PC-3 (cell line): ENCODE results near the gene DNAH3. TPM values are rescaled to one million over a fixed set of nuclear protein-coding genes. Genes with fewer than 3 reads are reported as not detected.

Source experiments
- ATAC-seq: fragments of 200-7000 bp; cut with Tn5 transposase; 2 replicates; pipeline ENCODE4 v1.9.1; 2020; ENCODE audit warnings: mild to moderate bottlenecking, moderate library complexity
- BruUV-seq: library from RNA; stranded (reverse); fragments of 400-500 nt; replicated peaks from 2 replicates; lab custom pipeline; 2021; lab: Mats Ljungman, UMichigan
- CTCF ChIA-PET: fragments of 300-600 bp; sonication (Branson Sonifier 250); formaldehyde crosslinking; loops from one replicate; lab custom pipeline; 2022; ENCODE audit warnings: antibody characterized with exemption; lab: Charles Lee
- POLR2A ChIA-PET: fragments of 300-600 bp; sonication (Branson Sonifier 250); formaldehyde crosslinking; loops from one replicate; lab custom pipeline; 2022; ENCODE audit warnings: antibody characterized with exemption; ENCODE audit not compliant: unreplicated experiment; lab: Charles Lee
- DNase-seq: peaks from one replicate; pipeline ENCODE4 v3.0.0-alpha.2; 2015
- H2AFZ ChIP-seq: fragments of 300-600 bp; sonication (generic); 2 replicates; pipeline ENCODE4 v1.6.0; 2016; ENCODE audit warnings: antibody characterized with exemption, low read length
- H3F3A ChIP-seq: fragments of 300-600 bp; sonication (generic); one replicate; pipeline ENCODE4 v1.6.0; 2017; ENCODE audit warnings: antibody characterized with exemption, low read length, control low read depth, mild to moderate bottlenecking; ENCODE audit not compliant: unreplicated experiment
- H3K27ac ChIP-seq: fragments of 300-600 bp; sonication (generic); 2 replicates; pipeline ENCODE4 v1.5.1; 2016; ENCODE audit warnings: mild to moderate bottlenecking, low read length
- H3K27me3 ChIP-seq: fragments of 300-600 bp; sonication (generic); 2 replicates; pipeline ENCODE4 v1.6.1; 2016; ENCODE audit warnings: low read length, mixed read lengths
- H3K36me3 ChIP-seq: fragments of 300-600 bp; sonication (generic); 2 replicates; pipeline ENCODE4 v1.6.1; 2016; ENCODE audit warnings: low read depth, mixed run types, low read length, mixed read lengths
- H3K4me1 ChIP-seq: fragments of 300-600 bp; sonication (generic); 2 replicates; pipeline ENCODE4 v1.5.1; 2016; ENCODE audit warnings: low read length; ENCODE audit not compliant: insufficient read depth
- H3K4me2 ChIP-seq: fragments of 300-600 bp; sonication (generic); 2 replicates; pipeline ENCODE4 v1.6.0; 2016; ENCODE audit warnings: low read length
- H3K4me3 ChIP-seq: fragments of 300-600 bp; sonication (generic); 2 replicates; pipeline ENCODE4 v1.5.1; 2016; ENCODE audit warnings: mild to moderate bottlenecking, low read length, mixed read lengths
- H3K79me2 ChIP-seq: fragments of 300-600 bp; sonication (generic); 2 replicates; pipeline ENCODE4 v1.6.1; 2017; ENCODE audit warnings: low read length, mixed read lengths
- H3K9ac ChIP-seq: fragments of 300-600 bp; sonication (generic); 2 replicates; pipeline ENCODE4 v1.6.0; 2016; ENCODE audit warnings: mild to moderate bottlenecking, low read length
- H3K9me2 ChIP-seq: fragments of 300-600 bp; sonication (generic); replicated peaks from 2 replicates; pipeline ENCODE4 v1.6.1; 2016; ENCODE audit warnings: mixed run types, low read length, mixed read lengths
- H3K9me3 ChIP-seq: fragments of 300-600 bp; sonication (generic); 2 replicates; pipeline ENCODE4 v1.6.1; 2016; ENCODE audit warnings: low read length, mixed read lengths
- H4K20me1 ChIP-seq: fragments of 300-600 bp; sonication (generic); 2 replicates; pipeline ENCODE4 v1.6.1; 2016; ENCODE audit warnings: low read length, mixed read lengths
- EZH2 ChIP-seq: fragments of 300-600 bp; sonication (generic); IDR thresholded peaks from one replicate; pipeline ENCODE4 v1.6.1; 2017; ENCODE audit warnings: antibody characterized with exemption, mild to moderate bottlenecking, low read length; ENCODE audit not compliant: unreplicated experiment
- EZH2phosphoT487 ChIP-seq: fragments of 300-600 bp; sonication (generic); IDR thresholded peaks from 2 replicates; pipeline ENCODE4 v1.6.1; 2018; ENCODE audit warnings: mild to moderate bottlenecking, antibody characterized with exemption, low read length, borderline replicate concordance
- intact Hi-C: fragments of 100-400 bp; cut with micrococcal nuclease; formaldehyde crosslinking; loops from 2 replicates; pipeline ENCODE4 v1.9.0; 2023
- total RNA-seq: library from RNA; depleted of rRNA; stranded (reverse); fragments of >200 nt; gene quantifications from 2 replicates; pipeline ENCODE4 v1.2.3, GENCODE V29; 2014
- TF ChIP-seq, protein P1 (sequence below): fragments of 300-600 bp; sonication (generic); conservative IDR thresholded peaks from 2 replicates; pipeline ENCODE4 v1.5.1; 2017; ENCODE audit warnings: antibody characterized with exemption, low read depth, mild to moderate bottlenecking, low read length

Gene DNAH3
- total RNA-seq, 1 experiment from 2014 or later, result 0.11 TPM

DNA sequence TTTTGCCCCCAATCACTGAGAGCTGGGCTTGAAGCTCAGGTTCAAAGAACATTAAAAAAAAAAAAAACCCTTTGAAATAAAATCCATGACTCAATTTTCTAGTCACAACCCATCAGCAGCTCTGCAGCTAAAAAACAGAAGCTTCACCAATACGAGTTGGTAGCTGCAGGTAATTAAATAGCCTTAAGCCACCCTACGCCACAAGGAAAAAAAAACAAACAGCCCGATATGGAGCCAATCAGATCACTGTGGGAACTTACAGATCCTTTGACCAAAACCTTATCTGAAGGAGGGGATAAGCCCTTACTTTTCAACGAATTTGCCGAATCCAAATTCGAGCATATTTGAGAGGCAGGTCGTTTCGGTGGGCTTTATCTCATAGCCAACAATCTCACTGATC, 69.3 kb downstream of the DNAH3 start:
- TF ChIP-seq EZH2, result no peak
- TF ChIP-seq, protein P1, sequence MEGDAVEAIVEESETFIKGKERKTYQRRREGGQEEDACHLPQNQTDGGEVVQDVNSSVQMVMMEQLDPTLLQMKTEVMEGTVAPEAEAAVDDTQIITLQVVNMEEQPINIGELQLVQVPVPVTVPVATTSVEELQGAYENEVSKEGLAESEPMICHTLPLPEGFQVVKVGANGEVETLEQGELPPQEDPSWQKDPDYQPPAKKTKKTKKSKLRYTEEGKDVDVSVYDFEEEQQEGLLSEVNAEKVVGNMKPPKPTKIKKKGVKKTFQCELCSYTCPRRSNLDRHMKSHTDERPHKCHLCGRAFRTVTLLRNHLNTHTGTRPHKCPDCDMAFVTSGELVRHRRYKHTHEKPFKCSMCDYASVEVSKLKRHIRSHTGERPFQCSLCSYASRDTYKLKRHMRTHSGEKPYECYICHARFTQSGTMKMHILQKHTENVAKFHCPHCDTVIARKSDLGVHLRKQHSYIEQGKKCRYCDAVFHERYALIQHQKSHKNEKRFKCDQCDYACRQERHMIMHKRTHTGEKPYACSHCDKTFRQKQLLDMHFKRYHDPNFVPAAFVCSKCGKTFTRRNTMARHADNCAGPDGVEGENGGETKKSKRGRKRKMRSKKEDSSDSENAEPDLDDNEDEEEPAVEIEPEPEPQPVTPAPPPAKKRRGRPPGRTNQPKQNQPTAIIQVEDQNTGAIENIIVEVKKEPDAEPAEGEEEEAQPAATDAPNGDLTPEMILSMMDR, result no peak
- BruUV-seq, result no TSS peak

DNA sequence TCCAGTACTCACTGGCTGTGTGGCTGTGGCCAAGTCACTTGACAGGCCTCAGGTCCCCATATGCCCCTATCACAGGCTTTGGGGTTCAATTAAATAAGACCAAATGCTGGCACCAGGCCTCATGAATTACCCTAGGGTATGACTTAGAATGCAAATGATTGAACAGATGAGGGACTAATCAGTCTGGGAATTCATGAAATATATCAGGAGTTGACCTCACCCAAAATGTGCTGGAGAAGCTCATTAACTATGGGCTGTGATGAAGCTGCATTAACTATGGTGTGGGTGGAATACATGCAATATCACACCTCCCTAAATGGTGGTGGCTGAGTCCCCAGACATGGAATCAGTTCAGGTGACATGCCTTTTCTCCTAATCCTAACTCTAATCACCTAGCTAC, 72.1 kb downstream of the DNAH3 start:
- H2AFZ ChIP-seq, result no peak overlapping the region
- no TSS peak for BruUV-seq
- H3K79me2 ChIP-seq, result no peaks in the 10 kb centered on the region
- H3K27me3 ChIP-seq, result no peaks in the 10 kb centered on the region
- no peaks in the 10 kb centered on the region for H4K20me1 ChIP-seq
- H3K4me3 ChIP-seq, result no peak overlapping the region
- no peak overlapping the region for H3K4me2 ChIP-seq
- no peak overlapping the region for H3K27ac ChIP-seq
- no peaks in the 10 kb centered on the region for H3K9me3 ChIP-seq
- no peaks in the 10 kb centered on the region for H3K4me1 ChIP-seq
- no peaks in the 10 kb centered on the region for H3K36me3 ChIP-seq
- ATAC-seq (no peak), DNase-seq (no peak)
- ChIA-PET CTCF (no interaction called here), POLR2A (no interaction called here)
- no peaks in the 10 kb centered on the region for H3F3A ChIP-seq
- no peak overlapping the region for H3K9ac ChIP-seq
- intact Hi-C loops, result no loop called here
- TF ChIP-seq EZH2phosphoT487, result no peak
- TF ChIP-seq, protein P1, result no peak
- TF ChIP-seq EZH2, result no peak
- no peaks in the 10 kb centered on the region for H3K9me2 ChIP-seq

More for the DNA sequence above, 69.3 kb downstream of the DNAH3 start:
- no peaks in the 10 kb centered on the region for H3K9me2 ChIP-seq
- no peaks in the 10 kb centered on the region for H4K20me1 ChIP-seq
- CTCF ChIA-PET, result interaction anchor here (0.5 kb wide), 1 partner anchor 250 kb away, joined by 9 read pairs; no protein-coding TSS in a partner anchor
- H3F3A ChIP-seq, result no peaks in the 10 kb centered on the region
- H2AFZ ChIP-seq, result no peak overlapping the region
- intact Hi-C loops, result no loop called here
- no peak for DNase-seq
- H3K9ac ChIP-seq, result no peak overlapping the region
- no peaks in the 10 kb centered on the region for H3K36me3 ChIP-seq
- H3K79me2 ChIP-seq, result no peaks in the 10 kb centered on the region
- no peak overlapping the region for H3K4me2 ChIP-seq
- H3K4me3 ChIP-seq, result no peak overlapping the region
- ATAC-seq, result no peak
- H3K9me3 ChIP-seq, result no peaks in the 10 kb centered on the region
- no peaks in the 10 kb centered on the region for H3K4me1 ChIP-seq
- no peaks in the 10 kb centered on the region for H3K27me3 ChIP-seq
- no peak overlapping the region for H3K27ac ChIP-seq
- POLR2A ChIA-PET, result interaction anchor here (0.6 kb wide), 1 partner anchor 179 kb away, joined by 3 read pairs; no protein-coding TSS in a partner anchor

DNA sequence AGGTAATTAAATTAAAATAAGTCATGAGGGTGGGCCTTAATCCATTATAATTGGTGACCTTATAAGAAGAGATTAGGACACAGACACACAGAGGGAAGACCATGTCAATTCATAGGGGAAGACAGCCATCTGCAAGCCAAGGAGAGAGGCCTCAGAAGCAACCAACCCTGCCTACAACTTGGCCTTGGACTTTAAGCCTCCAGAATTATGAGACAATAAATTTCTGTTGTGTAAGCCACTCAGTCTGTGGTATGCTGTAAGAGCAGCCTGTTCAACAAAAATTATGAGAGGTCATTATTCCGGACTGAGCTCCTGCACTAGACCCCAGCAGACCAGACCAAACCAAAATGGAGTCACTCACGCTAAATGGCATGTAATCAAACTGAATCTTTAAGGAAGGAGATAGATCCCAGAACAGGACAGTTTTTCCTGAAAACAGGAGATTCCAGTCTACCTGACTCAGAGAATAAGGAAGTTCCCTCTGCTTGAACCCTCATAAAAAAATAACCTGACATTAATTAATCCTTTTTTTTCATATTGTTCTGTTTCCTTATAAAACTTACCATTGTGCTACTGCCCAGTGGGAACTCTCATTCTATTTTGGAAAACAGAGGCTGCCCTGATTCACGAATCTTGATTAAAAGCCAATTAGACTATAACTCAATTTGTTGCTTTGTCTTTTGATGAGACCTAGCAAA, 74.3 kb downstream of the DNAH3 start:
- no peaks in the 10 kb centered on the region for H3K27me3 ChIP-seq
- no peak overlapping the region for H3K4me3 ChIP-seq
- H3K4me1 ChIP-seq, result no peaks in the 10 kb centered on the region
- H4K20me1 ChIP-seq, result no peaks in the 10 kb centered on the region
- H3K27ac ChIP-seq, result no peak overlapping the region
- no peak for TF ChIP-seq EZH2
- TF ChIP-seq, protein P1, result no peak
- TF ChIP-seq EZH2phosphoT487, result no peak
- DNase-seq (no peak), ATAC-seq (no peak)
- H3K36me3 ChIP-seq, result no peaks in the 10 kb centered on the region
- H3F3A ChIP-seq, result no peaks in the 10 kb centered on the region
- no peak overlapping the region for H2AFZ ChIP-seq
- no peaks in the 10 kb centered on the region for H3K9me3 ChIP-seq
- ChIA-PET CTCF (no interaction called here), POLR2A (no interaction called here)
- H3K4me2 ChIP-seq, result no peak overlapping the region
- intact Hi-C loops, result no loop called here
- BruUV-seq, result no TSS peak
- H3K79me2 ChIP-seq, result no peaks in the 10 kb centered on the region
- H3K9ac ChIP-seq, result no peak overlapping the region
- no peaks in the 10 kb centered on the region for H3K9me2 ChIP-seq
